Activated B cell treated with CpG ODN at 0.5 μM for 24 hours (primary cell): ENCODE measurements around the gene FAM168A. TPM values are rescaled to one million over a fixed set of nuclear protein-coding genes. Genes with fewer than 3 reads are reported as not detected.
A peak's percentile ranks its signal among the peaks of the same experiment; 100 is the strongest.

Source experiments
- ATAC-seq: fragments of 200-7000 bp; cut with Tn5 transposase; one replicate; pipeline ENCODE4 v1.10.0; 2021; ENCODE audit warnings: low read depth, mild to moderate bottlenecking, moderate library complexity
- CTCF ChIA-PET: fragments of 350-600 bp; sonication (Branson Sonifier 250); formaldehyde crosslinking; loops from one replicate; lab custom pipeline; 2021; ENCODE audit warnings: antibody characterized with exemption; lab: Charles Lee
- POLR2A ChIA-PET: fragments of 350-600 bp; sonication (Branson Sonifier 250); formaldehyde crosslinking; loops from one replicate; lab custom pipeline; 2021; ENCODE audit warnings: antibody characterized with exemption; lab: Charles Lee
- DNase-seq: peaks from one replicate; pipeline ENCODE4 v3.0.0; 2022
- H3K27ac Mint-ChIP-seq: one replicate; pipeline ENCODE4 v1.8.0; 2020; ENCODE audit warnings: mixed read lengths
- H3K27me3 Mint-ChIP-seq: one replicate; pipeline ENCODE4 v1.8.0; 2021; ENCODE audit warnings: mixed read lengths
- H3K36me3 Mint-ChIP-seq: one replicate; pipeline ENCODE4 v1.8.0; 2021; ENCODE audit warnings: low read depth, mixed read lengths
- H3K4me1 Mint-ChIP-seq: one replicate; pipeline ENCODE4 v1.8.0; 2021; ENCODE audit warnings: mixed read lengths
- H3K4me3 Mint-ChIP-seq: one replicate; pipeline ENCODE4 v1.8.0; 2020; ENCODE audit warnings: mild to moderate bottlenecking, mixed read lengths
- H3K9me3 Mint-ChIP-seq: one replicate; pipeline ENCODE4 v1.8.0; 2020; ENCODE audit warnings: mixed read lengths
- intact Hi-C: fragments of 100-400 bp; cut with micrococcal nuclease; formaldehyde crosslinking; loops from one replicate; pipeline ENCODE4 v1.15.1; 2024
- total RNA-seq: library from RNA; stranded (reverse); gene quantifications from 2 replicates; pipeline ENCODE4 v1.2.3, GENCODE V29; 2022
- TF ChIP-seq, protein P1 (sequence below): fragments of 200-600 bp; IDR thresholded peaks from one replicate; pipeline ENCODE4 v1.8.0; 2022; ENCODE audit warnings: antibody characterized with exemption, mild to moderate bottlenecking

FAM168A gene
- total RNA-seq, 1 donor from 2014 or later, result 16.5 TPM

DNA sequence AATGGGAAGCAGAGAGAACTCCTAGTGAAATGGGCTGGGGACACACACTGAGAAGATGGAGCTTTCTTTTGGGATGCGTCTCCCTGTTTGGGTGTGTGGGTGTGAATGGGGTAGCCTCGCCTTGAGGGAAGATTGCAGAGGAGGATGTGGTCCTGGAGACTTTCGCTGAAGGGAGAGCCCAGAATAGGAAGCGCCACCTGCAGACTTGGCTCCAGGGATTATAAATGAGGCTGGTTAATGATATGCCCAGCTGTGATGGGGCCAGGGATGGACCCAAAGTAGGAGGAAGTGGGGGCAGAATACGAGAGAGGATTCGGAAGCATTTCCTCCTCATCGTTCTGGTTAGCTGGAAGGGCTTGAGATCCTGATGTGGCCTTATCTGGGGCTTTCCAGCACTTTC, 208.0 kb downstream of the FAM168A start:
- ChIA-PET CTCF (interaction anchor here (0.5 to 5.1 kb wide), 4 partner anchors 17 to 941 kb away, joined by 3 to 31 read pairs (median 4); no protein-coding TSS in a partner anchor), POLR2A (interaction anchor here (1.1 to 7.5 kb wide), 4 partner anchors 10 to 24 kb away, joined by 3 to 91 read pairs (median 5); partner anchors contain the start of gene RELT)
- Mint-ChIP-seq H3K27ac (peak overlapping the region; percentile 66), H3K4me1 (peaks cover 62% of the 10 kb centered on the region), H3K36me3 (peaks cover 56% of the 10 kb centered on the region), H3K9me3 (no peaks in the 10 kb centered on the region), H3K4me3 (no peak overlapping the region), H3K27me3 (no peaks in the 10 kb centered on the region)
- DNase-seq, result no peak
- intact Hi-C loops, result loop anchor here (5.0 to 10.0 kb wide), 5 partner anchors 103 to 1165 kb away; partner anchors contain the start of gene INPPL1
- TF ChIP-seq, protein P1, sequence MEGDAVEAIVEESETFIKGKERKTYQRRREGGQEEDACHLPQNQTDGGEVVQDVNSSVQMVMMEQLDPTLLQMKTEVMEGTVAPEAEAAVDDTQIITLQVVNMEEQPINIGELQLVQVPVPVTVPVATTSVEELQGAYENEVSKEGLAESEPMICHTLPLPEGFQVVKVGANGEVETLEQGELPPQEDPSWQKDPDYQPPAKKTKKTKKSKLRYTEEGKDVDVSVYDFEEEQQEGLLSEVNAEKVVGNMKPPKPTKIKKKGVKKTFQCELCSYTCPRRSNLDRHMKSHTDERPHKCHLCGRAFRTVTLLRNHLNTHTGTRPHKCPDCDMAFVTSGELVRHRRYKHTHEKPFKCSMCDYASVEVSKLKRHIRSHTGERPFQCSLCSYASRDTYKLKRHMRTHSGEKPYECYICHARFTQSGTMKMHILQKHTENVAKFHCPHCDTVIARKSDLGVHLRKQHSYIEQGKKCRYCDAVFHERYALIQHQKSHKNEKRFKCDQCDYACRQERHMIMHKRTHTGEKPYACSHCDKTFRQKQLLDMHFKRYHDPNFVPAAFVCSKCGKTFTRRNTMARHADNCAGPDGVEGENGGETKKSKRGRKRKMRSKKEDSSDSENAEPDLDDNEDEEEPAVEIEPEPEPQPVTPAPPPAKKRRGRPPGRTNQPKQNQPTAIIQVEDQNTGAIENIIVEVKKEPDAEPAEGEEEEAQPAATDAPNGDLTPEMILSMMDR, result no peak
- no peak for ATAC-seq

DNA sequence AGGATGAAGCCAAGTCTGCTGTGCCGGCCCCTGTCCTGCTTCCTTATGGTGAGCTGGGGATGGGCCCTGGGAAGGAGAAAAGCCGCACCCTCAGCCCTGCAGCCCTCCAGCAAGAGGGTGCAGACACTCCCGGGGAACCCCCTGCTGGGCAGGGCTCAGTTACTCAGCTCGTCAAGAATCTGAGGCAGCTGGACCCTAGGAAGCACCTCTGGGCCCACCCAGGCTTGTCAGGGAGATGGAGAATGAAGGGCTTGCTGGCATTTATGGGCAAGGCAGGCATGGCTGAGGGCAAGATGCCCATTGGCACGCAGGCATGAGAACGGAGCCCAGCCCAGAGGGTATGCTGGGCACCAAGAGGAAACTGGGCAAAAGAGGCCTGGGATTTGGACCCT, 208.8 kb downstream of the FAM168A start:
- Mint-ChIP-seq H3K27me3 (no peaks in the 10 kb centered on the region), H3K4me3 (no peak overlapping the region), H3K36me3 (peaks cover 50% of the 10 kb centered on the region), H3K4me1 (peaks cover 70% of the 10 kb centered on the region), H3K9me3 (no peaks in the 10 kb centered on the region), H3K27ac (peak overlapping the region; percentile 66)
- DNase-seq (no peak), ATAC-seq (no peak)
- intact Hi-C loops, result loop anchor here (5.0 to 10.0 kb wide), 5 partner anchors 102 to 1164 kb away; partner anchors contain the start of gene INPPL1
- ChIA-PET POLR2A (interaction anchor here (1.3 to 7.5 kb wide), 3 partner anchors 11 to 23 kb away, joined by 3 to 91 read pairs (median 7); partner anchors contain the start of gene RELT), CTCF (interaction anchor here (0.5 to 5.1 kb wide), 4 partner anchors 8 to 940 kb away, joined by 3 to 31 read pairs (median 3); no protein-coding TSS in a partner anchor)
- TF ChIP-seq, protein P1, result no peak

DNA sequence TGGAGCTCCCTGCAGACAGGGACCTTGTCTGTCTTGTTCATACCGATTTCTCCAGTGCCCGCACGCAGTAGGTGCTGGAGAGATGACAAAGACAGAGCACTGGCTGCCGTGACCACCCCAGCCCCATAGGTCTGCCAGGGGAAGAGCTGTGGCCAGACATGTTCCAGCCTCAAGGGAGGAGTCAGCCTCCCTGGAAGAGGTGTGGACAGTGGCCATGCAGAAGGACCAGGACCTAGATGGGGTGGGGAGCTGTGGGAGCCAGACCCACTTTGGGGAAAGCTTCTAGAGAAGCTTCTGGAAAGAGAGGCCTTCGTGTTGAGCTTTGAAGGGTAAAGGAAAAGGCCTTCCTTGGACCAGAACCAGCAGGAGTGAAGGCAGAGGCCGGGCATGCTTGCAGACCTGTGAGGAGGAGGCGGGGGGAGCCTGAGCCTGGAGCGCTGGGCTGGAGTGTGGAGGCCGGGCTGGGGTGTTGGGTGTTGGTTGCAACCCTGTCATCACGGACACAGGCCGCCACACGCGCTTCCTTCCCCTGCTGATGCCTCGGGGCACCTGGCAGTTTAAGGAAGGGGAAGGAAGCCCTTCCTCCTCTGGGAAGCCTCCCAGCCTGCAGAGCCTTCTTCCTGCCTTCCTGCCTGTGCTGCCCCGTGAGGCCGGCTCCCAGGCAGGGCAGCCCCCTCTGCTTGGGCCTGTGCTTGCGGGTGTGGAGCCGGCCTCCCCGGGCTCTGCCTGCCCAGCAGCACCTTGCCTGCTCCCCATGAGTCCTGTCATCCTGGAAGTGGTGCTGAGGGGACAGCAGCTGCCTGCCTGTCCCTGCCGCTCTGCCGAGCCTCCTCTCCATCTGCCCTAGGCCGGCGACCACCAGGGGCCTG, 209.4 kb downstream of the FAM168A start:
- no peak for ATAC-seq
- intact Hi-C loops, result loop anchor here (5.0 to 10.0 kb wide), 5 partner anchors 101 to 1164 kb away; partner anchors contain the start of gene INPPL1
- Mint-ChIP-seq H3K4me3 (peak overlapping the region; percentile 72), H3K36me3 (peaks cover 44% of the 10 kb centered on the region), H3K9me3 (no peaks in the 10 kb centered on the region), H3K4me1 (peaks cover 76% of the 10 kb centered on the region), H3K27ac (peak overlapping the region; percentile 89), H3K27me3 (no peaks in the 10 kb centered on the region)
- DNase-seq, result no peak
- CTCF ChIA-PET, result interaction anchor here (0.8 to 5.1 kb wide), 5 partner anchors 9 to 82 kb away, joined by 3 to 31 read pairs (median 3); no protein-coding TSS in a partner anchor
- TF ChIP-seq, protein P1, result no peak
- POLR2A ChIA-PET, result interaction anchor here (1.0 to 7.5 kb wide), 5 partner anchors 9 to 23 kb away, joined by 3 to 91 read pairs (median 5); partner anchors contain the start of gene RELT

DNA sequence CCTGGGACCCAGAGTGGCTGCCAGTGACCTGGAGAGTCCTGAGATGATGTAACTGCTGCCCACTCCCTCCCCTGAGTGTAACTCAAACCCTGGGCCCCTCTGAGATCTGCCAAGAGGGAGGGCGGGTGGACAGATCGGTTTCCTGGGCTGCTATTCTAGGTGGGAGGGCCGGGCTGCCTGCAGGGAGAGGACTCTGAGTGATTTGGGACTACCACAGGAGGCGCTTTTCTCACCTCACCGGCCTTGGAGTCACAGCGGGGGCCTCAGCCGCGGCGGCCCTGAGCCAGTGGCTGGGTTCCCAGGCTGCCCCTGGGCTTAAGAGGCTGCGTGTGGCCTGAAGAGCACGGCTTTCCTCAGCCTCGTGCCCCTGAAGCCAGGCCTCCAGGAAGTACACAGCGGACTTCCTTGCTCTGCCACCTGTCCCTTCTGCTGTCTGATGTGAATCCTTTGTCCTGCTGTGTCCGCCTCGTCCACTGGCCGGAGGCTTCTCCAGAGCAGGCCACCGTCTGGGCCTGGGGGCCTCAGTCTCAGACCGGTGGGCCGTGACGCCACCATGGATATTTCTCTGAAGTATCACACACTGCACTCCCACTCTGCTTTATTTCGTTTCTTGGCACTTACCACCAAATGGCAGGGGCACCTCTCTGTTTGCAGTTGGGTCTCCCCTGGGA, 210.2 kb downstream of the FAM168A start:
- no peak for ATAC-seq
- DNase-seq, result no peak
- H3K4me1 Mint-ChIP-seq, result peaks cover 79% of the 10 kb centered on the region
- H3K27me3 Mint-ChIP-seq, result no peaks in the 10 kb centered on the region
- TF ChIP-seq, protein P1, result no peak
- H3K36me3 Mint-ChIP-seq, result peaks cover 37% of the 10 kb centered on the region
- H3K9me3 Mint-ChIP-seq, result no peaks in the 10 kb centered on the region
- POLR2A ChIA-PET, result interaction anchor here (1.0 to 7.5 kb wide), 5 partner anchors 8 to 22 kb away, joined by 3 to 91 read pairs (median 5); partner anchors contain the start of gene RELT
- CTCF ChIA-PET, result interaction anchor here (0.9 to 5.1 kb wide), 4 partner anchors 10 to 37 kb away, joined by 3 to 31 read pairs (median 4); no protein-coding TSS in a partner anchor
- intact Hi-C loops, result loop anchor here (5.0 to 10.0 kb wide), 5 partner anchors 100 to 1163 kb away; partner anchors contain the start of gene INPPL1
- H3K27ac Mint-ChIP-seq, result peak overlapping the region; percentile 89
- peak overlapping the region; percentile 75 for H3K4me3 Mint-ChIP-seq
